Pons (tissue), 1 donor: Measurements from ENCODE around the gene PIK3R2.
"Not testable (repeated sequence)": the region's sequence is repeated elsewhere in the genome, so short reads cannot be mapped to it uniquely, and the experiment has no call there.

Source experiments
- DNase-seq: peaks from one replicate; pipeline ENCODE4 v3.0.0-alpha.2; 2016; ENCODE audit warnings: low spot score

PIK3R2 gene

GRCh38 chr19:18155095-18156087 lies 2.4 kb downstream of the PIK3R2 start:
- DNase-seq, result no peak

GRCh38 chr19:18156268-18156667 lies 3.3 kb downstream of the PIK3R2 start:
- DNase-seq, result no peak

GRCh38 chr19:18156841-18157464 lies 4.0 kb downstream of the PIK3R2 start:
- DNase-seq, result peak; percentile 81

GRCh38 chr19:18157465-18158063 lies 4.6 kb downstream of the PIK3R2 start:
- peak; percentile 80 for DNase-seq

GRCh38 chr19:18158467-18158866 lies 5.5 kb downstream of the PIK3R2 start:
- no peak for DNase-seq

- DNase-seq, result not testable (repeated sequence)
Observed at GRCh38 chr19:18159059-18159616, 6.2 kb downstream of the PIK3R2 start.

GRCh38 chr19:18159810-18160209 lies 6.8 kb downstream of the PIK3R2 start:
- no peak for DNase-seq

- DNase-seq, result no peak
Observed at GRCh38 chr19:18160493-18160970, 7.6 kb downstream of the PIK3R2 start.

- peak; percentile 60 for DNase-seq
Observed at GRCh38 chr19:18160971-18161635, 8.1 kb downstream of the PIK3R2 start.

- no peak for DNase-seq
Observed at GRCh38 chr19:18161636-18162002, 8.7 kb downstream of the PIK3R2 start.

GRCh38 chr19:18164072-18164471 lies 11.1 kb downstream of the PIK3R2 start:
- no peak for DNase-seq

GRCh38 chr19:18165794-18166544 lies 13.0 kb downstream of the PIK3R2 start:
- no peak for DNase-seq

GRCh38 chr19:18167011-18167410 lies 14.0 kb downstream of the PIK3R2 start:
- no peak for DNase-seq

GRCh38 chr19:18167975-18168645 lies 15.1 kb downstream of the PIK3R2 start:
- no peak for DNase-seq

GRCh38 chr19:18168673-18169381 lies 15.9 kb downstream of the PIK3R2 start:
- DNase-seq, result no peak

- DNase-seq, result peak; percentile 71
Observed at GRCh38 chr19:18170714-18171255, 17.8 kb downstream of the PIK3R2 start.

- DNase-seq, result no peak
Observed at GRCh38 chr19:18171605-18172327, 18.8 kb downstream of the PIK3R2 start.

- DNase-seq, result no peak
Observed at GRCh38 chr19:18172331-18173053, 19.5 kb downstream of the PIK3R2 start.
